Panc1 (cell line): Measurements from ENCODE around the gene RUSF1. TPM values are rescaled to one million over a fixed set of nuclear protein-coding genes. Genes with fewer than 3 reads are reported as not detected.

Experiments
- ATAC-seq: fragments of 200-7000 bp; cut with Tn5 transposase; 2 replicates; pipeline ENCODE4 v1.9.1; 2020; ENCODE audit warnings: mild to moderate bottlenecking, moderate library complexity
- BruUV-seq: library from RNA; stranded (reverse); fragments of 400-500 nt; replicated peaks from 2 replicates; lab custom pipeline; 2021; lab: Mats Ljungman, UMichigan
- CTCF ChIA-PET: fragments of 300-600 bp; sonication (Branson Sonifier 250); formaldehyde crosslinking; loops from one replicate; lab custom pipeline; 2022; ENCODE audit warnings: antibody characterized with exemption; lab: Charles Lee
- POLR2A ChIA-PET: fragments of 300-600 bp; sonication (Branson Sonifier 250); formaldehyde crosslinking; loops from one replicate; lab custom pipeline; 2022; ENCODE audit warnings: antibody characterized with exemption; lab: Charles Lee
- DNase-seq: peaks from one replicate; pipeline ENCODE4 v3.0.0-alpha.2; 2010; ENCODE audit warnings: low read depth, low spot score
- H3K27ac ChIP-seq: 2 replicates; pipeline ENCODE4 v1.5.1; 2011; ENCODE audit warnings: mild to moderate bottlenecking, low read length, inconsistent platforms
- H3K27me3 ChIP-seq: fragments of 200-500 bp; sonication (Bioruptor generic); 2 replicates; pipeline ENCODE4 v1.6.0; 2014; ENCODE audit warnings: low read length, inconsistent platforms; ENCODE audit not compliant: control insufficient read depth, insufficient read depth
- H3K36me3 ChIP-seq: fragments of 200-500 bp; sonication (Bioruptor generic); 2 replicates; pipeline ENCODE4 v1.5.1; 2014; ENCODE audit warnings: inconsistent platforms, mild to moderate bottlenecking, low read length, moderate library complexity; ENCODE audit not compliant: control insufficient read depth, insufficient read depth
- H3K4me1 ChIP-seq: 2 replicates; pipeline ENCODE4 v1.5.1; 2011; ENCODE audit warnings: inconsistent platforms, mild to moderate bottlenecking, low read length, moderate library complexity; ENCODE audit not compliant: control insufficient read depth, insufficient read depth
- H3K4me3 ChIP-seq, 2 experiments: 2 replicates each; pipeline ENCODE4 v1.5.1; 2011 to 2012; ENCODE audit warnings: low read depth in 2 of 2, low read length in 2 of 2, mild to moderate bottlenecking in 2 of 2, inconsistent platforms in 1 of 2, moderate library complexity in 1 of 2
- H3K9me3 ChIP-seq: fragments of 200-500 bp; sonication (Bioruptor generic); 2 replicates; pipeline ENCODE4 v1.5.1; 2014; ENCODE audit warnings: low read depth, mild to moderate bottlenecking, inconsistent platforms, low read length, moderate library complexity; ENCODE audit not compliant: control insufficient read depth, insufficient read depth
- POLR2AphosphoS5 ChIP-seq: IDR thresholded peaks from 2 replicates; pipeline ENCODE4 v1.6.1; 2012; ENCODE audit warnings: mild to moderate bottlenecking, low read depth, low read length, moderate library complexity
- SIN3A ChIP-seq: IDR thresholded peaks from 2 replicates; pipeline ENCODE4 v1.6.1; 2012; ENCODE audit warnings: low read depth, mild to moderate bottlenecking, low read length, moderate library complexity, borderline replicate concordance; ENCODE audit not compliant: insufficient read depth
- TCF7L2 ChIP-seq: IDR thresholded peaks from 2 replicates; pipeline ENCODE4 v1.6.1; 2011; ENCODE audit warnings: mild to moderate bottlenecking, low read depth, low read length, inconsistent platforms
- in situ Hi-C: cut with HindIII; loops from 2 replicates; pipeline ENCODE4 v1.10.0; 2016; ENCODE audit warnings: low sequenced_read_pairs, low pct_unique_long_range_greater_than_20kb
- intact Hi-C: fragments of 100-400 bp; cut with micrococcal nuclease; formaldehyde crosslinking; loops from one replicate; pipeline ENCODE4 v1.10.0; 2022; ENCODE audit not compliant: unreplicated experiment
- total RNA-seq: library from RNA; stranded (reverse); gene quantifications from one replicate; pipeline ENCODE4 v1.2.1, GENCODE V29; 2021; ENCODE audit not compliant: unreplicated experiment
- TF ChIP-seq, protein P1 (sequence below): fragments of 450-650 bp; IDR thresholded peaks from 2 replicates; pipeline ENCODE4 v1.5.1; 2017; ENCODE audit warnings: mild to moderate bottlenecking
- TF ChIP-seq, protein P2 (sequence below), 2 experiments: IDR thresholded peaks; 2 replicates each; pipeline ENCODE4 v1.6.1; 2011 to 2012; ENCODE audit warnings: low read depth in 2 of 2, control low read depth in 1 of 2, low read length in 1 of 2, mild to moderate bottlenecking in 1 of 2, moderate library complexity in 1 of 2; ENCODE audit not compliant: insufficient read depth in 1 of 2

Gene RUSF1
- total RNA-seq, 1 experiment from 2014 or later: 47.4 TPM

DNA sequence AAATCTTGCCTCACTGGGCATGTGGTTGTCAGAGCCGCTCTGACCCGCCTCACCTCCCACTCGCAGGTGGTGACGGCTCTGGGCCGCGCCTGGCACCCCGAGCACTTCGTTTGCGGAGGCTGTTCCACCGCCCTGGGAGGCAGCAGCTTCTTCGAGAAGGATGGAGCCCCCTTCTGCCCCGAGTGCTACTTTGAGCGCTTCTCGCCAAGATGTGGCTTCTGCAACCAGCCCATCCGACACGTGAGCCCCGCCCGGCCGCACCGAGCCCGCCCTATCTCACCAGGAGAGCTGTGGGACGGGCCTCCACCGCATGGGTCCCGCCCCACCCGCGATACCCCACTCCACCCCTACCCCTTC, 32.3 kb downstream of the RUSF1 start:
- TF ChIP-seq TCF7L2: no peak
- no peak for TF ChIP-seq SIN3A
- TF ChIP-seq, protein P1, sequence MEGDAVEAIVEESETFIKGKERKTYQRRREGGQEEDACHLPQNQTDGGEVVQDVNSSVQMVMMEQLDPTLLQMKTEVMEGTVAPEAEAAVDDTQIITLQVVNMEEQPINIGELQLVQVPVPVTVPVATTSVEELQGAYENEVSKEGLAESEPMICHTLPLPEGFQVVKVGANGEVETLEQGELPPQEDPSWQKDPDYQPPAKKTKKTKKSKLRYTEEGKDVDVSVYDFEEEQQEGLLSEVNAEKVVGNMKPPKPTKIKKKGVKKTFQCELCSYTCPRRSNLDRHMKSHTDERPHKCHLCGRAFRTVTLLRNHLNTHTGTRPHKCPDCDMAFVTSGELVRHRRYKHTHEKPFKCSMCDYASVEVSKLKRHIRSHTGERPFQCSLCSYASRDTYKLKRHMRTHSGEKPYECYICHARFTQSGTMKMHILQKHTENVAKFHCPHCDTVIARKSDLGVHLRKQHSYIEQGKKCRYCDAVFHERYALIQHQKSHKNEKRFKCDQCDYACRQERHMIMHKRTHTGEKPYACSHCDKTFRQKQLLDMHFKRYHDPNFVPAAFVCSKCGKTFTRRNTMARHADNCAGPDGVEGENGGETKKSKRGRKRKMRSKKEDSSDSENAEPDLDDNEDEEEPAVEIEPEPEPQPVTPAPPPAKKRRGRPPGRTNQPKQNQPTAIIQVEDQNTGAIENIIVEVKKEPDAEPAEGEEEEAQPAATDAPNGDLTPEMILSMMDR: no peak
- TF ChIP-seq, protein P2, sequence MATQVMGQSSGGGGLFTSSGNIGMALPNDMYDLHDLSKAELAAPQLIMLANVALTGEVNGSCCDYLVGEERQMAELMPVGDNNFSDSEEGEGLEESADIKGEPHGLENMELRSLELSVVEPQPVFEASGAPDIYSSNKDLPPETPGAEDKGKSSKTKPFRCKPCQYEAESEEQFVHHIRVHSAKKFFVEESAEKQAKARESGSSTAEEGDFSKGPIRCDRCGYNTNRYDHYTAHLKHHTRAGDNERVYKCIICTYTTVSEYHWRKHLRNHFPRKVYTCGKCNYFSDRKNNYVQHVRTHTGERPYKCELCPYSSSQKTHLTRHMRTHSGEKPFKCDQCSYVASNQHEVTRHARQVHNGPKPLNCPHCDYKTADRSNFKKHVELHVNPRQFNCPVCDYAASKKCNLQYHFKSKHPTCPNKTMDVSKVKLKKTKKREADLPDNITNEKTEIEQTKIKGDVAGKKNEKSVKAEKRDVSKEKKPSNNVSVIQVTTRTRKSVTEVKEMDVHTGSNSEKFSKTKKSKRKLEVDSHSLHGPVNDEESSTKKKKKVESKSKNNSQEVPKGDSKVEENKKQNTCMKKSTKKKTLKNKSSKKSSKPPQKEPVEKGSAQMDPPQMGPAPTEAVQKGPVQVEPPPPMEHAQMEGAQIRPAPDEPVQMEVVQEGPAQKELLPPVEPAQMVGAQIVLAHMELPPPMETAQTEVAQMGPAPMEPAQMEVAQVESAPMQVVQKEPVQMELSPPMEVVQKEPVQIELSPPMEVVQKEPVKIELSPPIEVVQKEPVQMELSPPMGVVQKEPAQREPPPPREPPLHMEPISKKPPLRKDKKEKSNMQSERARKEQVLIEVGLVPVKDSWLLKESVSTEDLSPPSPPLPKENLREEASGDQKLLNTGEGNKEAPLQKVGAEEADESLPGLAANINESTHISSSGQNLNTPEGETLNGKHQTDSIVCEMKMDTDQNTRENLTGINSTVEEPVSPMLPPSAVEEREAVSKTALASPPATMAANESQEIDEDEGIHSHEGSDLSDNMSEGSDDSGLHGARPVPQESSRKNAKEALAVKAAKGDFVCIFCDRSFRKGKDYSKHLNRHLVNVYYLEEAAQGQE (IDR thresholded peaks at IDR 0.05; ENCODE audit: insufficient read depth in 1 of 2, low read depth in 2 of 2, low read length in 1 of 2): no peak
- no peak for TF ChIP-seq POLR2AphosphoS5
- ChIA-PET POLR2A (no interaction called here), CTCF (no interaction called here)
- BruUV-seq: no TSS peak
- in situ Hi-C loops: no loop called here
- H3K9me3 ChIP-seq: no peaks in the 10 kb centered on the region
- no peak for DNase-seq
- no peak overlapping the region for H3K27ac ChIP-seq
- no peak overlapping the region for H3K4me3 ChIP-seq
- ATAC-seq: no peak
- intact Hi-C loops: loop anchor here (5.0 kb wide), 1 partner anchor 51 kb away; the partner anchor contains the start of gene AHSP
- H3K27me3 ChIP-seq: no peaks in the 10 kb centered on the region
- H3K36me3 ChIP-seq: peaks cover 3% of the 10 kb centered on the region; the same call in 1 of the 2 replicates
- peaks cover 8% of the 10 kb centered on the region; the same call in 1 of the 2 replicates for H3K4me1 ChIP-seq

DNA sequence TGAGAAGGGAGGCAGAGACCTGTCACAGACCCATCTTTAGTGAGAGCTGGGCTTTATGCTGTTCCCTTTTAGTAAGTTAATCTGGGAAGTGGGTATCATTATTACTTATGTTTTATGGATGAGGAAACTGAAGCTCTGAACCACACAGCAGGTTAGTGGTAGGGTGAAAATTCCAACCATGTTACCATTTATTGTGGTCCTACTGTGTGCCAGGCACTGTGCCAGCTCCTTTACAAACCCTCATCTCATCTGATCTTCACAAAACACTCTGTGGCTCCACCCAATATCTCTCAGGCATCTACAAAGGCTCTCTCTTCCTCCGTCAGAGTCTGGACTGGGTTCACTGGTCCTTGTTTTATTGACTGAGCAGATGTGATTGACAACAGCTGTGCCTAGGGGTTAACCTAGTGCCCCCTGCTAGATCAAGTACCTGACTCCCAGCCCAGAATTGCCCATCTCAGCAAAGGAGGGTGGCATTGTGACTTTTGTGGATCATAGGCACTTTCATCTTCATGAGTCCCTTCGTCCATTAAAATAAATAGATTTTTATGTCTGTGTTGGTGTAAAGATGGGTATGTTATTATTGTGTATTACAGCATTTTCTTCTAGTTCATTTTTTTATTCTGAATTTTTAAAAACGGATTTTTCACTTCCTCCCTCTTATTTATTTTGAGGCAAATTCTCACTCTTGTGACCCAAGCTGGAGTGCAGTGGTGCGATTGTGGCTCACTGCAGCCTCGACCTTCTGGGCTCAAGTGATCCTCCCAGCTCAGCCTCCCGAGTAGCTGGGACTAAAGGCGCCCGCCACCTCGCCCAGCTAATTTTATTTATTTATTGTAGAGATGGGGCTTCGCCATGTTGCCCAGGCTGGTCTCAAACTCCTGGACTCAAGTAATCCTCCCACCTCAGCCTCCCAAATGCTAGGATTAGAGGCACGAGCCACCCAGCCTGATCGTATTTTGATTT, 33.1 kb downstream of the RUSF1 start:
- ChIA-PET POLR2A (no interaction called here), CTCF (no interaction called here)
- in situ Hi-C loops: no loop called here
- TF ChIP-seq, protein P2 (IDR thresholded peaks at IDR 0.05; ENCODE audit: insufficient read depth in 1 of 2, low read depth in 2 of 2, low read length in 1 of 2): no peak
- TF ChIP-seq POLR2AphosphoS5: no peak
- TF ChIP-seq, protein P1: no peak
- TF ChIP-seq SIN3A: no peak
- TF ChIP-seq TCF7L2: no peak
- ATAC-seq (no peak), DNase-seq (no peak)
- Histone ChIP-seq H3K27ac (no peak overlapping the region), H3K27me3 (no peaks in the 10 kb centered on the region), H3K36me3 (peaks cover 3% of the 10 kb centered on the region; the same call in 1 of the 2 replicates), H3K4me3 (no peak overlapping the region), H3K4me1 (peaks cover 8% of the 10 kb centered on the region; the same call in 1 of the 2 replicates), H3K9me3 (no peaks in the 10 kb centered on the region)
- intact Hi-C loops: loop anchor here (5.0 kb wide), 2 partner anchors 52 to 222 kb away; partner anchors contain the start of gene AHSP
- BruUV-seq: no TSS peak
